ENCODE results near the gene EDDM13. TPM values are rescaled to one million over a fixed set of nuclear protein-coding genes. Genes with fewer than 3 reads are reported as not detected.
A peak's percentile ranks its signal among the peaks of the same experiment; 100 is the strongest.

Gene EDDM13
- total and polyA plus RNA-seq, 10 of the 15 experiments (the other 5 are each of a cell fraction or from before 2014, with no cell fraction given) = 0.15 to 0.37 TPM; not detected in 8

- no TSS peak for BruUV-seq (replicated peaks)
These were observed 48.9 kb downstream of the EDDM13 start for GRCh38 chr19:56321254-56321988.

DNA sequence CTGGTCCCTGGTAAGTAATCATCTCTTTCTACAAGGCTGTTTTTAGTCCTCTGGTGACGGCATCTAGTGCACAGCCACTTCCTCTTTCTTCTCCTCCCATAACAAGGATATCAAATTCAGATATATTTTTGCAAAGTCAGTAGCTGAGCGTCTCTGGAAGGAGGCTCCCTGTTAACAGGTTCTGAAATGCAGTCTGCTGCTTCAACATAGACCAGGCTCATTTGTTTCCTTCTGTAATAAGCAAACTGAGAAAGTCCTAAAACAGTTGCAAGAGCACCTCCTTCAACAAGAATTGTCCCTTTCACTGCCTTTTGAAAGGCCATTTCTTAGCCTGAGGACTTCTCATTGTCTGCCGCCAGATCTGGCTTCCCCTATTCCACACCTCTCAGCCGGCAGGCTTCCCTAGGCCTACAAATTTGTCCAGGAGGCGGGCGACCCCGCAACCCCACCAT lies 49.5 kb downstream of the EDDM13 start:
- in situ Hi-C loops (cut with MboI) = no loop called here
- WGBS (ENCODE audit: insufficient coverage, insufficient replicate concordance, low lambda C conversion rate, missing lambda C conversion rate) = 54% methylated on average over 7 of the region's 7 CpGs

More at GRCh38 chr19:56321254-56321988, 48.9 kb downstream of the EDDM13 start:
- H3K27me3 ChIP-seq (replicated peaks in 1 of 2; ENCODE audit: control insufficient read depth in 2 of 2, insufficient read depth in 2 of 2, low read length in 1 of 2) = no peaks in the 10 kb centered on the region
- H3K9me3 ChIP-seq (replicated peaks; ENCODE audit: control insufficient read depth, insufficient read depth, low read length) = no peaks in the 10 kb centered on the region
- no peak overlapping the region for H3K4me2 ChIP-seq (ENCODE audit: control insufficient read depth, insufficient read depth)
- no peaks in the 10 kb centered on the region for H4K20me1 ChIP-seq (ENCODE audit: control insufficient read depth, insufficient read depth)
- H3K27ac ChIP-seq (ENCODE audit: control insufficient read depth, insufficient read depth) = no peak overlapping the region
- WGBS (ENCODE audit: insufficient coverage, insufficient replicate concordance, low lambda C conversion rate, missing lambda C conversion rate) = 76% methylated on average over 8 of the region's 8 CpGs
- no peak overlapping the region for H2AFZ ChIP-seq (ENCODE audit: control insufficient read depth, low read depth, low read length)
- H3K4me1 ChIP-seq (ENCODE audit: control insufficient read depth, insufficient read depth, low read length) = no peaks in the 10 kb centered on the region
- ChIA-PET POLR2A (interaction anchor here (0.6 kb wide), 1 partner anchor 900 kb away, joined by 7 read pairs; no protein-coding TSS in a partner anchor), CTCF (interaction anchor here (1.0 to 1.5 kb wide), 4 partner anchors 12 to 688 kb away, joined by 3 to 5 read pairs (median 4); no protein-coding TSS in a partner anchor), RAD21 (ENCODE audit: unreplicated experiment) (interaction anchor here (0.9 kb wide), 1 partner anchor 68 kb away, joined by 3 read pairs; no protein-coding TSS in a partner anchor), SMC1A (ENCODE audit: uncharacterized antibody, unreplicated experiment) (interaction anchor here (0.8 kb wide), 2 partner anchors 12 kb away, joined by 3 read pairs; no protein-coding TSS in a partner anchor)
- no peak overlapping the region for H3K4me3 ChIP-seq
- no peaks in the 10 kb centered on the region for H3K79me2 ChIP-seq (ENCODE audit: control insufficient read depth, insufficient read depth, low read length)
- in situ Hi-C loops (cut with MboI) = no loop called here
- ATAC-seq = no peak
- no peak overlapping the region for H3K9ac ChIP-seq (ENCODE audit: control insufficient read depth, insufficient read depth, low read length)
- intact Hi-C loops (cut with micrococcal nuclease; ENCODE audit: unreplicated experiment) = no loop called here
- FAIRE-seq = no peak
- DNase-seq (ENCODE audit: low read depth, low spot score) = no peak
- TF ChIP-seq CHD1 (IDR thresholded peaks at IDR 0.05; ENCODE audit: low read depth, low read length) (no peak), RBBP5 (conservative IDR thresholded peaks at IDR 0.05) (no peak), CREM (IDR thresholded peaks at IDR 0.05; ENCODE audit: low read depth) (no peak), CEBPB (IDR thresholded peaks at IDR 0.05; ENCODE audit: borderline replicate concordance in 1 of 2, low read depth in 2 of 2, low read length in 2 of 2) (no peak), MYC (IDR thresholded peaks at IDR 0.05; ENCODE audit: insufficient read depth, insufficient read length, insufficient replicate concordance, low read length, severe bottlenecking) (no peak), POLR2AphosphoS2 (IDR thresholded peaks at IDR 0.05; ENCODE audit: low read depth, low read length) (no peak)
- no peaks in the 10 kb centered on the region for H3K36me3 ChIP-seq (ENCODE audit: control insufficient read depth in 2 of 2, insufficient read depth in 2 of 2, low read length in 1 of 2)

More for the DNA sequence above, 49.5 kb downstream of the EDDM13 start:
- ATAC-seq = peak; percentile 55
- Histone ChIP-seq H3K4me3 (no peak overlapping the region), H2AFZ (ENCODE audit: control insufficient read depth, low read depth, low read length) (no peak overlapping the region), H3K27me3 (replicated peaks in 1 of 2; ENCODE audit: control insufficient read depth in 2 of 2, insufficient read depth in 2 of 2, low read length in 1 of 2) (no peaks in the 10 kb centered on the region), H3K79me2 (ENCODE audit: control insufficient read depth, insufficient read depth, low read length) (no peaks in the 10 kb centered on the region), H3K9me3 (replicated peaks; ENCODE audit: control insufficient read depth, insufficient read depth, low read length) (no peaks in the 10 kb centered on the region), H3K27ac (ENCODE audit: control insufficient read depth, insufficient read depth) (no peak overlapping the region), H3K4me1 (ENCODE audit: control insufficient read depth, insufficient read depth, low read length) (no peaks in the 10 kb centered on the region), H4K20me1 (ENCODE audit: control insufficient read depth, insufficient read depth) (no peaks in the 10 kb centered on the region), H3K9ac (ENCODE audit: control insufficient read depth, insufficient read depth, low read length) (no peak overlapping the region), H3K36me3 (ENCODE audit: control insufficient read depth in 2 of 2, insufficient read depth in 2 of 2, low read length in 1 of 2) (no peaks in the 10 kb centered on the region), H3K4me2 (ENCODE audit: control insufficient read depth, insufficient read depth) (no peak overlapping the region)
- no peak for TF ChIP-seq RELA (IDR thresholded peaks at IDR 0.05; ENCODE audit: borderline replicate concordance, partially characterized antibody)
- TF ChIP-seq ATF7 (IDR thresholded peaks at IDR 0.05; ENCODE audit: low read depth) = 0 out of 2 replicates have a peak, but pooled peaks have one; percentile 47
- no peak for TF ChIP-seq EP300 (IDR thresholded peaks at IDR 0.05; ENCODE audit: borderline replicate concordance in 1 of 2, control insufficient read depth in 1 of 2, low read depth in 2 of 2, low read length in 2 of 2)
- TF ChIP-seq SPI1 (IDR thresholded peaks at IDR 0.05; ENCODE audit: borderline replicate concordance, insufficient read depth, low read depth, low read length) = peak; percentile 93
- BruUV-seq (replicated peaks) = no TSS peak
- no peak for DNase-seq (ENCODE audit: low read depth, low spot score)
- ChIA-PET RAD21 (ENCODE audit: unreplicated experiment) (interaction anchor here (0.9 kb wide), 1 partner anchor 68 kb away, joined by 3 read pairs; no protein-coding TSS in a partner anchor), POLR2A (no interaction called here), SMC1A (ENCODE audit: uncharacterized antibody, unreplicated experiment) (interaction anchor here (0.8 kb wide), 1 partner anchor 12 kb away, joined by 3 read pairs; no protein-coding TSS in a partner anchor), CTCF (interaction anchor here (1.0 to 1.5 kb wide), 3 partner anchors 11 to 689 kb away, joined by 3 to 5 read pairs (median 4); no protein-coding TSS in a partner anchor)
- peak; percentile 23 for FAIRE-seq
- intact Hi-C loops (cut with micrococcal nuclease; ENCODE audit: unreplicated experiment) = no loop called here
